Subcutaneous adipose tissue (tissue), 4 donors: ENCODE results near the gene HSD17B12. TPM values are rescaled to one million over a fixed set of nuclear protein-coding genes. Genes with fewer than 3 reads are reported as not detected.

ENCODE experiments used
- CTCF ChIP-seq: fragments of 450-650 bp; IDR thresholded peaks from one replicate; pipeline ENCODE4 v1.5.1; 2016; ENCODE audit warnings: low read depth, mild to moderate bottlenecking, control low read depth, antibody characterized with exemption, moderate library complexity
- total RNA-seq, 4 donors: library from RNA; depleted of rRNA; stranded (reverse); fragments of >200 nt; gene quantifications; one replicate each; pipeline ENCODE4 v1.1.0, GENCODE V29; 2016

HSD17B12 gene
- total RNA-seq, 4 donors from 2014 or later = 41.2 to 65.6 (median 57.6) TPM

GRCh38 chr11:43879789-43880639 lies 199.5 kb downstream of the HSD17B12 start:
- no peak for TF ChIP-seq CTCF

- no peak for TF ChIP-seq CTCF
Measured at GRCh38 chr11:43880640-43881159, 200.2 kb downstream of the HSD17B12 start, which contains the start of gene ALKBH3. ALKBH3 (plus strand) TSS chr11:43880831; CDS start chr11:43882653, 1,822 bp downstream.

GRCh38 chr11:43892851-43893250 lies 212.3 kb downstream of the HSD17B12 start:
- TF ChIP-seq CTCF = no peak

GRCh38 chr11:43894546-43894945 lies 214.0 kb downstream of the HSD17B12 start:
- no peak for TF ChIP-seq CTCF

GRCh38 chr11:43895601-43896000 lies 215.1 kb downstream of the HSD17B12 start:
- TF ChIP-seq CTCF = no peak

GRCh38 chr11:43898574-43898973 lies 218.0 kb downstream of the HSD17B12 start:
- TF ChIP-seq CTCF = no peak

GRCh38 chr11:43899094-43899493 lies 218.6 kb downstream of the HSD17B12 start:
- TF ChIP-seq CTCF = no peak
